ENCODE results near the gene GPRIN3.

DNA sequence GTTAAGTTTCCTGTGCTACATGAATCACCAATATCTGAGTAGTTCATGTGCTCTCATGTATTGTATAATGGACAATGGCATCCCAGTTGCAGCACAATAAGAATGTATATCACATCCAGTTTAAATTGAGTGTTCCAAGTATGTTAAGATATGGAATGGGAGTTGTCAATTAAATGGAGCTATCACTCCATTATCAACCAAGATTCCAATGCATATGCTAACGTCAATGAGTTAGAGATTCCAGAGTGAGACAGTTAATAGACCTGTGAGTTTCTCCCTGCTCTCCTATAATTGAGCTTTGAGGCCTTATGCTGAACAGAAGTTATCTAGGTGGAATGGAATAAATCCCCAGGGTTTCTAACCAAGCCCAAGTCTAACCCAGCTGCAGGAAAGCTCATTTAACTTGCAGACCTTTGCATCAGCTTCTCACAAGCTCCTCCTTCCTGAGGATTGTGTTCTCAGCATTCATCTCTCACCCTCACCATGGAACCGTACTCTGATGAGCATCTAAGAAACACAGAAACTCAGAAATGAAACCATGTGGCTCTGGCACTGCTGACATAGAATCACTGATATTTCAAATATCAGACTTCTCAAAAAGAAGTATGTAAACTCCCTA, 111.4 kb downstream of the GPRIN3 start:
- TF ChIP-seq POLR2AphosphoS5 (IDR thresholded peaks at IDR 0.05; ENCODE audit: borderline replicate concordance, low read depth, low read length) (no peak), EZH2 (IDR thresholded peaks at IDR 0.05) (no peak)

Measured in SK-N-MC (cell line).